Measurements from ENCODE around the gene ORMDL3.
"Not testable (repeated sequence)": the region's sequence is repeated elsewhere in the genome, so short reads cannot be mapped to it uniquely, and the experiment has no call there.

ORMDL3 gene

GRCh38 chr17:39949028-39949427 lies 21.6 kb upstream of the ORMDL3 start:
- DNase-seq (ENCODE audit: low spot score): no peak

- DNase-seq (ENCODE audit: low spot score): not testable (repeated sequence)
Measured at GRCh38 chr17:39948489-39948828, 21.1 kb upstream of the ORMDL3 start.

- DNase-seq (ENCODE audit: low spot score): no peak
Measured at GRCh38 chr17:39946551-39947330, 19.3 kb upstream of the ORMDL3 start.

GRCh38 chr17:39944393-39944711 lies 17.0 kb upstream of the ORMDL3 start:
- no peak for DNase-seq (ENCODE audit: low spot score)

GRCh38 chr17:39943702-39944392 lies 16.4 kb upstream of the ORMDL3 start:
- DNase-seq (ENCODE audit: low spot score): no peak

- DNase-seq (ENCODE audit: low spot score): peak; percentile 77
Measured at GRCh38 chr17:39939588-39940419, 12.4 kb upstream of the ORMDL3 start.

GRCh38 chr17:39939106-39939505 lies 11.7 kb upstream of the ORMDL3 start:
- no peak for DNase-seq (ENCODE audit: low spot score)

- DNase-seq (ENCODE audit: low spot score): no peak
Measured at GRCh38 chr17:39938140-39938869, 10.9 kb upstream of the ORMDL3 start.

- DNase-seq (ENCODE audit: low spot score): no peak
Measured at GRCh38 chr17:39937447-39937846, 10.0 kb upstream of the ORMDL3 start.

GRCh38 chr17:39935909-39936308 lies 8.5 kb upstream of the ORMDL3 start:
- DNase-seq (ENCODE audit: low spot score): peak; percentile 33

- no peak for DNase-seq (ENCODE audit: low spot score)
Measured at GRCh38 chr17:39934324-39934723, 6.9 kb upstream of the ORMDL3 start.

GRCh38 chr17:39933912-39934311 lies 6.5 kb upstream of the ORMDL3 start:
- no peak for DNase-seq (ENCODE audit: low spot score)

- peak; percentile 55 for DNase-seq (ENCODE audit: low spot score)
Measured at GRCh38 chr17:39929646-39930407, 2.4 kb upstream of the ORMDL3 start.

- DNase-seq (ENCODE audit: low spot score): peak; percentile 82
Measured at GRCh38 chr17:39928858-39929645, 1.7 kb upstream of the ORMDL3 start.

- peak; percentile 21 for DNase-seq (ENCODE audit: low spot score)
Measured at GRCh38 chr17:39927929-39928857, 792 bp upstream of the ORMDL3 start.

GRCh38 chr17:39926588-39927100 lies 757 bp downstream of the ORMDL3 start:
- DNase-seq (ENCODE audit: low spot score): peak; percentile 64

- no peak for DNase-seq (ENCODE audit: low spot score)
Measured at GRCh38 chr17:39926135-39926587, 1.2 kb downstream of the ORMDL3 start.

- DNase-seq (ENCODE audit: low spot score): no peak
Measured at GRCh38 chr17:39925282-39926134, 1.9 kb downstream of the ORMDL3 start.
